GM06990 (cell line): ENCODE measurements around the gene KIAA0040.

Experiments
- DNase-seq: peaks from one replicate; pipeline ENCODE4 v3.0.0-alpha.2; 2011; ENCODE audit not compliant: insufficient read length; ENCODE audit errors: extremely low read depth
- H3K27me3 ChIP-seq: replicated peaks from 2 replicates; pipeline ENCODE4 v1.6.0; 2011; ENCODE audit warnings: low read length; ENCODE audit not compliant: control insufficient read depth, insufficient read depth
- H3K36me3 ChIP-seq: 2 replicates; pipeline ENCODE4 v1.5.1; 2011; ENCODE audit warnings: low read length; ENCODE audit not compliant: control insufficient read depth, insufficient read depth
- H3K4me3 ChIP-seq: replicated peaks from 2 replicates; pipeline ENCODE4 v1.5.1; 2011; ENCODE audit warnings: low read depth, mild to moderate bottlenecking, control low read depth, low read length
- TF ChIP-seq, protein P1 (sequence below): IDR thresholded peaks from 2 replicates; pipeline ENCODE4 v1.5.1; 2011; ENCODE audit warnings: low read length, control low read depth, mild to moderate bottlenecking, inconsistent platforms; ENCODE audit not compliant: insufficient read depth, poor library complexity, severe bottlenecking

Gene KIAA0040

DNA sequence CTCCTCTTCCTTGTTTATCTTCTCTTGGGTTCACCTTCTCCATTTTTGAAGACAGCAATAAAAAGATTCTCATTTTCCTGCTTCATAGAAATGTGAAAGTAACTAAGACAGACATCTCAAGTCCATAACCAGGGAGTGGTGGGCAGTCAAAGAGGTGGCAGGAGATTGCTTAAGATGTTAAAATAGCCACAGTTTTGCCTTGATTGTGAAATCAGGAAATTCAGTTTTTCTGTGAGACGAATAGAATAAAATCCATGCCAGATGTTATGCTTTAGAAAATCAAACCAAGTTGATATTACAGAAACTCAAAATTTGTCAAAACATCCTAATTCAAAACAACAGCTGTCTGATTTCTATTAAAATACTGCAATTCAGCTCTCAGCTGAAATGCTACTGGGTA is 67.7 kb downstream of the KIAA0040 start:
- DNase-seq = no peak
- TF ChIP-seq, protein P1, sequence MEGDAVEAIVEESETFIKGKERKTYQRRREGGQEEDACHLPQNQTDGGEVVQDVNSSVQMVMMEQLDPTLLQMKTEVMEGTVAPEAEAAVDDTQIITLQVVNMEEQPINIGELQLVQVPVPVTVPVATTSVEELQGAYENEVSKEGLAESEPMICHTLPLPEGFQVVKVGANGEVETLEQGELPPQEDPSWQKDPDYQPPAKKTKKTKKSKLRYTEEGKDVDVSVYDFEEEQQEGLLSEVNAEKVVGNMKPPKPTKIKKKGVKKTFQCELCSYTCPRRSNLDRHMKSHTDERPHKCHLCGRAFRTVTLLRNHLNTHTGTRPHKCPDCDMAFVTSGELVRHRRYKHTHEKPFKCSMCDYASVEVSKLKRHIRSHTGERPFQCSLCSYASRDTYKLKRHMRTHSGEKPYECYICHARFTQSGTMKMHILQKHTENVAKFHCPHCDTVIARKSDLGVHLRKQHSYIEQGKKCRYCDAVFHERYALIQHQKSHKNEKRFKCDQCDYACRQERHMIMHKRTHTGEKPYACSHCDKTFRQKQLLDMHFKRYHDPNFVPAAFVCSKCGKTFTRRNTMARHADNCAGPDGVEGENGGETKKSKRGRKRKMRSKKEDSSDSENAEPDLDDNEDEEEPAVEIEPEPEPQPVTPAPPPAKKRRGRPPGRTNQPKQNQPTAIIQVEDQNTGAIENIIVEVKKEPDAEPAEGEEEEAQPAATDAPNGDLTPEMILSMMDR = no peak
- Histone ChIP-seq H3K27me3 (no peaks in the 10 kb centered on the region), H3K36me3 (no peaks in the 10 kb centered on the region), H3K4me3 (no peak overlapping the region)

DNA sequence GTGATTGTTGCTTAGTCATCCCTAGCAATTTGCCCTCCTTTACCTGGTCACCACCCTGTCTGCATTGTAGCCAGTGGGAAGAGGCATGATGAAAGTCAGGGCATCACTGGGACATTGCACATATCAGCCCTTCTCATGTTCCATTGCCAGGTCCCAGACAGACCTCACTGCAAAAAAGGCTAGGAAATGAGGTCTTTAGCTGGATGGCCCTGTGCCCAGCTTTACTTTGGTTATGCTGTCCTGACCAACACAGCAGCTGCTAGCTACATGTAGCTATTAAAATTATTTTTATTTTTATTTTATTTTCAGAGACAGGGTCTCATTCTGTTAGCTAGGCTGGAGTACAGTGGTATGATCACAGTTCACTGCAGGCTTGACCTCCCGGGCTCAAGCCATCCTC is 72.1 kb downstream of the KIAA0040 start:
- TF ChIP-seq, protein P1 = no peak
- no peaks in the 10 kb centered on the region for H3K27me3 ChIP-seq
- H3K36me3 ChIP-seq = no peaks in the 10 kb centered on the region
- H3K4me3 ChIP-seq = no peak overlapping the region
- no peak for DNase-seq

DNA sequence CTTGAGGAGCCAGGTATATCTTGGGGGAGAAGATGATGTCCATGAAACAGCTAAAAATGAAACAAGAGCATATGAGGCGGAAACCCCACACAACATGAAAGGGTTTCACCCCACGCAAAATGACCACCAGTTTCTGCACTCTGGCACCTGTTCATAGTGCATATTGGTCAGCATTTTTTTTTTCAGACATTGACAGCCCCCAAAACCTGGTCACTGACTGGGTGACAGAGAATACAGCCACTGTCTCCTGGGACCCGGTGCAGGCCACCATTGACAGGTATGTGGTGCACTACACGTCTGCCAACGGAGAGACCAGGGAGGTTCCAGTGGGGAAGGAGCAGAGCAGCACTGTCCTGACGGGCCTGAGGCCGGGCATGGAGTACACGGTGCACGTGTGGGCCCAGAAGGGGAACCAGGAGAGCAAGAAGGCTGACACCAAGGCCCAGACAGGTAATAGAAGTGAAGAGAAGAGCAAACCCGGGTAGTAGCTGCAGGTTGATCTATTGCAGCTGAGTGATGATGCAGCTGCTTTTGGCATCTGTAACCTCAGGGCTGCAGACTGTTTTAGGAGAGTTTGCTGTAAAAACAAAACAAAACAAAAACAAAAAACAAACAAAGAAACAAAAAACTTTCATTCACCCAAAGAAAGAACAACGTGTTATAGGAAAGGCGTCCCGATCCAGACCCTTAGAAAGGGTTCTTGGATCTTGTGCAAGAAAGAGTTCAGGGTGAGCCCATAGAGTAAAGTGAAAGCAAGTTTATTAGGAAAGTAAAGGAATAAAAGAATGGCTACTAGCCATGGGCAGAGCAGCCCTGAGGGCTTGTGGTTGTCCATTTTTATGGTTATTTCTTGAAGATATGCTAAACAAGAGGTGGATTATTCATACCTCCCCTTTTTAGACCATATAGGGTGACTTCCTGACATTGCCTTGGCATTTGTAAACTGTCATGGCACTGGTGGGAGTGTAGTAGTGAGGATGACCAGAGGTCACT is 73.9 kb downstream of the KIAA0040 start:
- no peaks in the 10 kb centered on the region for H3K27me3 ChIP-seq
- H3K36me3 ChIP-seq = no peaks in the 10 kb centered on the region
- DNase-seq = no peak
- TF ChIP-seq, protein P1 = no peak
- no peak overlapping the region for H3K4me3 ChIP-seq

DNA sequence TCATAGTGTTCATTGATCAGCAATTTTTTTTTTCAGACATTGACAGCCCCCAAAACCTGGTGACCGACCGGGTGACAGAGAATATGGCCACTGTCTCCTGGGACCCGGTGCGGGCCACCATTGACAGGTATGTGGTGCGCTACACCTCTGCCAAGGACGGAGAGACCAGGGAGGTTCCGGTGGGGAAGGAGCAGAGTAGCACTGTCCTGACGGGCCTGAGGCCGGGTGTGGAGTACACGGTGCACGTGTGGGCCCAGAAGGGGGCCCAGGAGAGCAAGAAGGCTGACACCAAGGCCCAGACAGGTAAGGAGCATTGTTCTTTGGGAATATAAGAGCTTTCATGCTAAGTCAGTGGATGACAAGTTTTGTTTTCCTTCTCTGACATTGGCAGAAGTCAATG is 75.7 kb downstream of the KIAA0040 start:
- H3K36me3 ChIP-seq = no peaks in the 10 kb centered on the region
- no peak for DNase-seq

DNA sequence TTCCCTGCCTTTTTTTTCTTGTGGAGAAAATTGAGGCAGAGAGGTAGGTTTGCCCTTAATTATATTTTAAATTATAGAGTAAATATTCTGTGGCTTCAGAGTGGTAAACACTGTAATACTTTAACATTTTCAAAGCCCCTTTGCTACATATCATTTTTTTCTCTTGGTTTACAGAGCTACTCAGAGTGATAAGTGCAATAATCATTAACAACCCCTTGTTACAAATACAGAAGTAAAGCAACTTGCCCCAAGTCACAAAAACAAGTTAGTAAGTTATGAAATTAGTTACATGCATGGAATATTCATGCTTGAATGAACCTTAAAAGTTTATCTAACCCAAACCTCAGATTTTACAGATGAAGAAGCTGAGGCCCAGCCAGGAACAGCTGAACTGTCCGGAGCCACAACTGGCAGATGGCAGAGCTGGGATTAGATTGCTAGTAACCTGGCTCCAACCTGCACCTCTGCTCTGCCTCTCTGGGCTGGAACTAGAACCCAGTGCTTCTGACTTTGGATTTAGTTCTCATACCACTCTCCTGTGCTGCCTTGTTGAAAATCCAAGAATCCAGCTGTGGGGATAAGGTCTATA is 76.3 kb downstream of the KIAA0040 start:
- no peak for DNase-seq
- TF ChIP-seq, protein P1 = no peak

More for the DNA sequence above, 75.7 kb downstream of the KIAA0040 start:
- TF ChIP-seq, protein P1 = no peak
- no peaks in the 10 kb centered on the region for H3K27me3 ChIP-seq
- no peak overlapping the region for H3K4me3 ChIP-seq

More for the DNA sequence above, 76.3 kb downstream of the KIAA0040 start:
- H3K4me3 ChIP-seq = no peak overlapping the region
- H3K36me3 ChIP-seq = no peaks in the 10 kb centered on the region
- H3K27me3 ChIP-seq = no peaks in the 10 kb centered on the region
